Measurements from ENCODE around the gene SF3A2.

DNA sequence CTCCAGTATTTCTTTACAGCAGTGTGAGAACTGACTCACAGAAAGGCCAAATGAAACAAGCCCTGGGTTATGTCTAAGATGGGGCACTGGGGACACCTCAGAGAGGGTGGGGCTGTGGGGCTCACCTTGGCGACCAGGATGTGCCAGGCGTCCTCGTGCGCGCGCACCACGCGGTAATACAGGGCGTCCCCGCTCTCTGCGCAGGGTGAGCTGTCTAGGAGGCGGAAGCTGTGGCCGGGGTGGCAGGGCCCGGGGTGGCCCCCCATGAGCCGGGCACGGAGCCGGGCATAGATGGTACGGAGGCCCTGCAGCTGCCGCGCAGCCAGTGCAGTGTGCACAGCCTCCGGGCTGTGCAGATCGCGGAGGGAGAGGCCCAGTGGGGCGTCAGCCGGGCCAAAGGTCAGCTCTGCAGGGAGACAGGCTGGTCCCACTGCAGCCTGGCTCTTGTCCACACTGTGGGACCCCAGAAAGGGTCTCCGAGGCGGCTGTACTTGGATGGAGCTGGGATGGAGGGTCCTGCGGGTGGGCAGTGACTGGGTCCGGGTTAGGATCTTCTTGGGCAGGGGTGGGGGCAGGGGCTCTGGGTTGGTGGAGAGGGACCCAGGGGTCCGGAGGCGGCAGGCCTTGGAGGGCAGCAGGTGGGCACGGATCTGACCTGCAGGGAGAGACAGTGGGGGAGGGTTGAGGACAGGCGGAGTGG lies 42.0 kb downstream of the SF3A2 start:
- TF ChIP-seq, protein P1, sequence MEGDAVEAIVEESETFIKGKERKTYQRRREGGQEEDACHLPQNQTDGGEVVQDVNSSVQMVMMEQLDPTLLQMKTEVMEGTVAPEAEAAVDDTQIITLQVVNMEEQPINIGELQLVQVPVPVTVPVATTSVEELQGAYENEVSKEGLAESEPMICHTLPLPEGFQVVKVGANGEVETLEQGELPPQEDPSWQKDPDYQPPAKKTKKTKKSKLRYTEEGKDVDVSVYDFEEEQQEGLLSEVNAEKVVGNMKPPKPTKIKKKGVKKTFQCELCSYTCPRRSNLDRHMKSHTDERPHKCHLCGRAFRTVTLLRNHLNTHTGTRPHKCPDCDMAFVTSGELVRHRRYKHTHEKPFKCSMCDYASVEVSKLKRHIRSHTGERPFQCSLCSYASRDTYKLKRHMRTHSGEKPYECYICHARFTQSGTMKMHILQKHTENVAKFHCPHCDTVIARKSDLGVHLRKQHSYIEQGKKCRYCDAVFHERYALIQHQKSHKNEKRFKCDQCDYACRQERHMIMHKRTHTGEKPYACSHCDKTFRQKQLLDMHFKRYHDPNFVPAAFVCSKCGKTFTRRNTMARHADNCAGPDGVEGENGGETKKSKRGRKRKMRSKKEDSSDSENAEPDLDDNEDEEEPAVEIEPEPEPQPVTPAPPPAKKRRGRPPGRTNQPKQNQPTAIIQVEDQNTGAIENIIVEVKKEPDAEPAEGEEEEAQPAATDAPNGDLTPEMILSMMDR (conservative IDR thresholded peaks at IDR 0.05; ENCODE audit: low read length), result no peak
- TF ChIP-seq EZH2phosphoT487 (IDR thresholded peaks at IDR 0.05; ENCODE audit: borderline replicate concordance), result no peak
